Omental fat pad (tissue), 4 donors: Measurements from ENCODE around the gene PICALM. TPM values are rescaled to one million over a fixed set of nuclear protein-coding genes. Genes with fewer than 3 reads are reported as not detected.
A peak's percentile ranks its signal among the peaks of the same experiment; 100 is the strongest.

Source experiments
- ATAC-seq: fragments of 150-250 bp; one replicate; pipeline ENCODE4 v1.9.1; 2016; ENCODE audit warnings: mild to moderate bottlenecking, moderate library complexity; ENCODE audit not compliant: low FRiP score
- DNase-seq: peaks from one replicate; pipeline ENCODE4 v3.0.0-alpha.2; 2019; ENCODE audit warnings: low spot score
- total RNA-seq, 4 donors: library from RNA; depleted of rRNA; stranded (reverse); fragments of >200 nt; gene quantifications; one replicate each; pipeline ENCODE4 v1.1.0, GENCODE V29; 2016
- TF ChIP-seq, protein P1 (sequence below), 3 donors: fragments of 450-650 bp; IDR thresholded peaks; one replicate each; pipeline ENCODE4 v1.5.1; 2016 to 2017; ENCODE audit warnings: antibody characterized with exemption in 3 of 3, mild to moderate bottlenecking in 3 of 3, moderate library complexity in 2 of 3

PICALM gene, protein sequence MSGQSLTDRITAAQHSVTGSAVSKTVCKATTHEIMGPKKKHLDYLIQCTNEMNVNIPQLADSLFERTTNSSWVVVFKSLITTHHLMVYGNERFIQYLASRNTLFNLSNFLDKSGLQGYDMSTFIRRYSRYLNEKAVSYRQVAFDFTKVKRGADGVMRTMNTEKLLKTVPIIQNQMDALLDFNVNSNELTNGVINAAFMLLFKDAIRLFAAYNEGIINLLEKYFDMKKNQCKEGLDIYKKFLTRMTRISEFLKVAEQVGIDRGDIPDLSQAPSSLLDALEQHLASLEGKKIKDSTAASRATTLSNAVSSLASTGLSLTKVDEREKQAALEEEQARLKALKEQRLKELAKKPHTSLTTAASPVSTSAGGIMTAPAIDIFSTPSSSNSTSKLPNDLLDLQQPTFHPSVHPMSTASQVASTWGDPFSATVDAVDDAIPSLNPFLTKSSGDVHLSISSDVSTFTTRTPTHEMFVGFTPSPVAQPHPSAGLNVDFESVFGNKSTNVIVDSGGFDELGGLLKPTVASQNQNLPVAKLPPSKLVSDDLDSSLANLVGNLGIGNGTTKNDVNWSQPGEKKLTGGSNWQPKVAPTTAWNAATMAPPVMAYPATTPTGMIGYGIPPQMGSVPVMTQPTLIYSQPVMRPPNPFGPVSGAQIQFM
- 100 to 1,000 TPM; 302 to 622 (median 395) TPM for total RNA-seq

DNA sequence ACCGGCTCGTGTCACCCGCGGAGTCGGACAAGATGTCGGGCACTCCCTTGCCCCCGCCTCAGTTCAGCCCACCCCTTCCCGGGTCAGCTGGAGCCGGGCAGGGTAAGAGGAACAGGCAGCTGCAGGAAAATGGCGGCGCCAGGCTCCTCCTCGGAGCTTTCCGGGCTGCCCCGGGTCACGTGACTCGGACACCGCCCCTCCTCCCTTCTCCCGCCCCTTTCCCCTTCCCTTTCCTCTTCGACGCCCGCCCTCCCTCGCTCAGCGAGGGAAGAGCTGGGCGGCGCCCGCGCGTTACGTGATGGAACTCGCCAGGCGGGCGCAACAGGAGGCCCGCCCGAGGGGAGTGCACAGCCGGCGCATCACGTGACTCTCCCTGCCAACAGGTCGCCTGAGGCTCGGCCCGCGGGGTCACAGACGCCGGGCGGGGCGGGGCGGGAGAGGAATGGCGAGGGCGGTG lies at the start of gene PICALM:
Gene PICALM (minus strand): TSS at position 134 of the 457 bp plus-strand sequence. CDS start 304 bp downstream, outside the sequence.
- peak; percentile 87 for DNase-seq
- ATAC-seq: peak; percentile 98
- TF ChIP-seq, protein P1, sequence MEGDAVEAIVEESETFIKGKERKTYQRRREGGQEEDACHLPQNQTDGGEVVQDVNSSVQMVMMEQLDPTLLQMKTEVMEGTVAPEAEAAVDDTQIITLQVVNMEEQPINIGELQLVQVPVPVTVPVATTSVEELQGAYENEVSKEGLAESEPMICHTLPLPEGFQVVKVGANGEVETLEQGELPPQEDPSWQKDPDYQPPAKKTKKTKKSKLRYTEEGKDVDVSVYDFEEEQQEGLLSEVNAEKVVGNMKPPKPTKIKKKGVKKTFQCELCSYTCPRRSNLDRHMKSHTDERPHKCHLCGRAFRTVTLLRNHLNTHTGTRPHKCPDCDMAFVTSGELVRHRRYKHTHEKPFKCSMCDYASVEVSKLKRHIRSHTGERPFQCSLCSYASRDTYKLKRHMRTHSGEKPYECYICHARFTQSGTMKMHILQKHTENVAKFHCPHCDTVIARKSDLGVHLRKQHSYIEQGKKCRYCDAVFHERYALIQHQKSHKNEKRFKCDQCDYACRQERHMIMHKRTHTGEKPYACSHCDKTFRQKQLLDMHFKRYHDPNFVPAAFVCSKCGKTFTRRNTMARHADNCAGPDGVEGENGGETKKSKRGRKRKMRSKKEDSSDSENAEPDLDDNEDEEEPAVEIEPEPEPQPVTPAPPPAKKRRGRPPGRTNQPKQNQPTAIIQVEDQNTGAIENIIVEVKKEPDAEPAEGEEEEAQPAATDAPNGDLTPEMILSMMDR (IDR thresholded peaks at IDR 0.05): no peak

DNA sequence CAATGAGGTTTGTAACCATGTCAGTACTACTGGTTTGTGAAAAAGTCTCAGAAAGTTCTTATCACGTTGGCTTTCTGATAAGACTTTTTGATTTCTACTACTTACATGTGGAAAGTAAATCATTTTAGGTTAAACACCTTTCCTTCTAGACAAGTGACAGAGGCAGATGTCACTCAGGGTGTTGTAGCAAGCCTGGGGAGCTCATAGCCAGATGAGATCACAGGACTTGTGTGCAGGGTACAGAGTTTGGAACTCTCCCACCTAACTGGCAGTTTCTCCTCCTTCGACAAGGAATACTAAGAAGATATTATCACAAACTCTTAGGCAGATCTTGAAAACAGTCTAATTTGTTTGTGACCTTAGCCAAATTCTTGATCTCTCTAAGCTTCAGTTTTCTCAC lies 49.4 kb upstream of the PICALM start:
- no peak for DNase-seq
- TF ChIP-seq, protein P1 (IDR thresholded peaks at IDR 0.05): no peak
- ATAC-seq: no peak

DNA sequence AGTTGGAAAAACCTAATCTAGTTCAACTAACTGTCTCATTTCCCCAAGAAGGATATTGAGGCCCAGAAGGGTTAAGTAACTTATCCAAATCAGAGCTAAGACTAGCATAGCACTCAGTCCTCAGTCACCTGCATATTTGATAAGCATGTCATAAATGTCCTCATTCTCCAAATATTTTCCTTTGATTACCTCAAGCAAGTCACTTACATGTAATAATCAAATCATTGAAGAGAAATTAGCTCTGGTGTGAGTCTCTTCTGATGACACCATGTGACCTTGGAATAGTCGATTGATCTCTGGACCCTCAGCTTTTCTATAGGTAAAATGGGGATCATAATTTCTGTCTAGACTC lies 48.8 kb upstream of the PICALM start:
- TF ChIP-seq, protein P1 (IDR thresholded peaks at IDR 0.05): no peak
- DNase-seq (no peak), ATAC-seq (no peak)

- ATAC-seq (no peak), DNase-seq (no peak)
- TF ChIP-seq, protein P1 (IDR thresholded peaks at IDR 0.05): no peak
Measured at GRCh38 chr11:86117001-86117711, 48.3 kb upstream of the PICALM start.

DNA sequence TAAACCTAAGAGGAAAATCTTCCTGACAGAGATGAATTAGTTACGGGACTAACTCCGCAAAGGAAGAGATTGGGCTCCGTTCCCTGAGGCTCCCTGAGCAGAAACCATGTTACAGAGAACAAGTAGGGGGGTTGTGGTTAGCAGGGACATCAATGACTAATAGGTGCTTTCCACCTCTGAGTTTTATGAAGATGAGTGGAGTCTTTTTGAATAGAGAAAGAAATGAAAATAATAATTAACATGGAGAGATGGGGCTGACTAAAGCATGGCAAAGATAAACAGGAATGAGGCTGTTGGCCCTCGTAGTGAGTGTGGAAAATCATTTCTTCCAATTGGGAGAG lies 47.5 kb upstream of the PICALM start:
- DNase-seq (no peak), ATAC-seq (peak; percentile 89)
- TF ChIP-seq, protein P1 (IDR thresholded peaks at IDR 0.05): no peak

GRCh38 chr11:86115542-86116385 lies 46.9 kb upstream of the PICALM start:
- TF ChIP-seq, protein P1 (IDR thresholded peaks at IDR 0.05): no peak
- ATAC-seq (peak; percentile 53), DNase-seq (no peak)
